HK-2 (cell line): ENCODE results near the gene KLRF1.

Experiments
- DNase-seq: peaks from one replicate; pipeline ENCODE4 v3.0.0-alpha.2; 2018; ENCODE audit not compliant: unreplicated experiment

Gene KLRF1

DNA sequence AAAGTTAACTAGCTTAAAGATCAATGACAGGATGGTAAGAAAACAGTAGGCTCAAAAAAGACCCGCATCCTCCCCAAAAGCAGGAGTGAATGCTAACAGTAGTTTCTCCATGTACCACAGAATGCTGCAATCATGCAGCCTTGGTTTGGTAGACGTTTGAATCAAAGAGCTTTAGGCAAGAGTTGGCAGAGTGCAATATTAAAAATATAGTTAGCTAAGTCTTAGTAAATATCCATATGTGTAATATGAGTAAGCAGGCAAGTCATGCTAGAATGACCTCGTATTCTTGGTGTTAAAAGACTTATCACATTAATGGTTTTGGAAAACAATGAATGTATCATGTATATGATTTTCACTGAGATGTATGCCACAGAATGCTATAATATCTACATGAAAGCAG, 18.8 kb upstream of the KLRF1 start:
- DNase-seq, result no peak

DNA sequence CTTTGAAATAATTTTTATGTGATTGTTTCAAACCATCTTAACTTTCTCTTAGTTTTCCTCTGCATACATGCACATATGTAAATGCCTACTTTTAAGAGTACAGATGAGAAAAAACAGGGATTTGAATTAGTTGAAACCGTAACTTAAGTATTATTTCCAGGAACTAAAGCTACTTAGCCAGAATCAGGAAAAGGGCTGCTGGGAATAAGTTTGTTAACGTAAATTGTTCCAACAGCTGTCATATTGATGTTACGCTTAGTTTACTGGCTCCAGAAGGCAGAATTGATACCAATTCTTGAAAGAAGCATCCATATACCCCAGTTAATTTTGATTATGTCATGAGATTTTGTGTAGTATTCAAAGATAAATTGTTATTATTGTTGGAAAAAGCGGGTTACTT, 17.9 kb upstream of the KLRF1 start:
- no peak for DNase-seq

DNA sequence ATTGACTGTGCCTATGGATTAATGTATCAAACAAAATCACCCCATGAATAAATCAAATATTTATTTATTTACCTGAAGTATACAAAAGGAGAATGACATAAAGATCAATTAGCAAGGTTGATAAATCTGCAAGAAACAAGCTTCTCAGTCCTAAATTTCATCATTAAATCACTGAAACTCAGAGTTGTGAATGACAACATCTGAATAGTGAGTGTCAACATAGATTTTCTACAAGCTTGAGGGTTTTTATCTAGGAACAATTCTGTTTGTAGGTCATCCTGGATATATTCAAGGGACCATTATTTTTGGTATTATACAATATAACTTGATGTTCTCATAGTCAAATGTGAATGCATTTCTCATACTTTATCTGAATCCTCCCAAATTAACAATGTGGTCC, 17.4 kb upstream of the KLRF1 start:
- DNase-seq, result no peak

GRCh38 chr12:9810671-9811070, 16.6 kb upstream of the KLRF1 start:
- DNase-seq, result no peak

- DNase-seq, result no peak
These were observed 15.7 kb upstream of the KLRF1 start for GRCh38 chr12:9811621-9812020.

GRCh38 chr12:9813821-9814798, 13.2 kb upstream of the KLRF1 start:
- peak; percentile 74 for DNase-seq

DNA sequence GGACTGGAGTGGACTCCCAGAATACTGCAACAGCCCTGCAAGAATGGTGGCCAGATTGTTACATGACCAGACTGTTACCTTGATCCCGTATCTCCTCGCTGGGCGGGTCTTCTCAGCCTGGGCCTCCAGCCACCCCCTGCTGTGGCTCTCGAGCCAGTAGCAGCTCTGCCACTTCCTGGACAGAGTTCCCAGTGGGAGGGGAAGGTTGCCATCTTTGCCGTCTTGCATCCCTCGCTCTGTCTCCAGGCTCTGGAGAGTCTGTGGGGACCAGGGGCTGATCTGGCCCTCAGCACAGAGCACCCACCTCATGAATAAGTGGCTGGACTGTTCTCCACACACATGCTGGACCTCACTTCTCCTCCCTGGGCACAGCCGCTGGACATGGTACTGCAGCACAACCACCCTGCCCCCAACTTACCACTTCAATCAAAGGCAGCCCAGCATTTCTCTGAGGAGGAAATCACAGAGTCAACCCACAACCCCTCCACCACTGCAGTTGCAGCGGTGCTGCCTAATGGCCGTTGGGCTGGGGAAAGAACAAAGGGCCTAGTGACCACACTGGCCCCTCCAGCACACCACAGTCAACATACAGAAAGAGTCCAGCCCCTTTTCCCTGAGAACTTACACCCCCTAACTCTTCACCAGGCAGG, 6.9 kb upstream of the KLRF1 start:
- no peak for DNase-seq

GRCh38 chr12:9829483-9829882, 2.2 kb downstream of the KLRF1 start:
- DNase-seq, result no peak

DNA sequence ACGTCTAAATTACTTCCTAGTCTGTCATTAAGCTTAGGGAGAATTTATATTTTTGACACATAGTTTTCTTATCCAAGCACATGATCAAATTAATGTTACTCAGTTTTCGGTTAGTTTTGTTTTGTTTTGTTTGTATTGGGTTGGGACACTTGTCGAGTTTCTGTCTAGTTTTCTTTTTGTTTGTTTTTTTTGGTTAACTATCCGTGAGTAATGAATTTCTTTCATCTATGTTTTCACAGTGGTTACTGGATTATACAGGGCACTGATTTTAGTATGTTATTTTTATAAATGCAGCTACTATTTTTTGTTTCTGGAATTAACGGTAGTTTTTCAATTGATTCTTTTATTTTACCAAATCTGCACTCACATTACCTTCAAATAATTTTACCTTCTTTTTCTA, 2.7 kb downstream of the KLRF1 start:
- no peak for DNase-seq

- no peak for DNase-seq
These were observed 4.4 kb downstream of the KLRF1 start for GRCh38 chr12:9831720-9832119.

DNA sequence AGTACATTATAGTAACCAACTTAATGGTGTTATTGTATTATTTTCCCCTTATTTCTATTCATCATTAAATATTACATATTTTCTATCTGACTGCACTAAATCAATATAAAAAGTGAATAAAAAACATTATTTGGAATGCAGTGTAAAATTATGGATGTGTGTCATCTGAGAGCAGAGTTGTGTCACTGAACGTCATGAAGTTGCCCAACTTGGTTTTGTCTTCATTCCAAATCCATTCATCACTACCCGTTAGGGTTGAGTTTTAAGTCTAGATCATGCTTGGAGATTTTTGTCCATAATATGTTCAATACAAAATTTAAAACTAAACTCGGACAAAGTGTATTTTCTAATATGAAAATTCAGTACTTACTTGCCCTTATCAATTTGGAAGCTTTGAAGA, 16.1 kb downstream of the KLRF1 start:
- DNase-seq, result no peak

DNA sequence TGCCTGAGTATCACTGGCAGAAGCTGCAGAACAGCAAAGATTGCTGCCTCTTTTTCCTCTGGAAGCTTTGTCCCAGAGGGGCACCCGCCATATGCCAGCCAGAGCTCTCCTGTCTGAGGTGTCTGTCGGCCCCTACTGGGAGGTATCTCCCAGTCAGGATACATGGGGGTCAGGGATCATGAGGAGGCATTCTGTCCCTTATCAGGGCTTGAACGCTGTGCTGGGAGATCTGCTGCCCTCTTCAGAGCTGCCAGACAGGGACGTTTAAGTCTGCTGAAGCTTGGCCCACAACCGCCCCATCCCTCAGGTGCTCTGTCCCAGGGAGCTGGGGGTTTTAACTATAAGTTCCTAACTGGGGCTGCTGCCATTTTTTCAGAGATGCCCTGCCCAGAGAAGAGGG, 21.6 kb downstream of the KLRF1 start:
- DNase-seq, result no peak

DNA sequence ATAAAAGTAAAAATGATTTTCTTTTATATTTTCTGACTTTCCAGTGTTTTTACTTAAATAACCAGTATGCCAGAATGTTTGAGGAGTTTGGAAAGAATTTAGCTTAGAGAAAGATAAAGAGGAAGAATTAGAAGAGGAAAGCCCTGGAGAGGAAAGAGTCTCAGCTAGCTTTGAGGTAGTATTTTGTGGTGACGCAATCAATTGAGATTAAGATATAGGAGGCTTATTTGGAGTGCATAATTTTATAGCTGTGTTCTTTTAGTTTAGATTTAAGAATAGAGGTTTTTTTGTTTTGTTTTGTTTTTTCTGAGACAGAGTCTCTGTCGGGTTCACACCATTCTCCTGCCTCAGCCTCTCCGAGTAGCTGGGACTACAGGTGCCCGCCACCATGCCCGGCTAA, 23.8 kb downstream of the KLRF1 start:
- DNase-seq, result no peak

DNA sequence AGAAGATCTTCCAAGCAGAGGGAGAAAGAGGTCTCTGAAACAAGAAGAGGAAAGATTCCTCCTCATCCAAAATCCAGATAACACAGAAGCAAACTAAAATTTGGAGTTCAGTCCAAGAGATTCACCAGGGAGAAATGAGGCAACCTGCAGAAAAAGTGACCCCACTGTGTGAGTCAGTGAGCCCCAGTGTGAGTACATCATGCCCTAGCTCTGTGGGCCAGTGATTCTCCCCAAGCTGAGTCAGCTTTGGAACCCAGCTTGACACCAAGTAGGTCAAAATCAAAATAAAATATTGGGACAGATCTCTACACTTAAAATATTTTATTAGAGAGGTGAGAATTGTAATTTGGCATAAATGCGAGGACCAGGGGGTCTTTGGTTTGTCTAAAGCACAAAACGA, 24.6 kb downstream of the KLRF1 start:
- no peak for DNase-seq

DNA sequence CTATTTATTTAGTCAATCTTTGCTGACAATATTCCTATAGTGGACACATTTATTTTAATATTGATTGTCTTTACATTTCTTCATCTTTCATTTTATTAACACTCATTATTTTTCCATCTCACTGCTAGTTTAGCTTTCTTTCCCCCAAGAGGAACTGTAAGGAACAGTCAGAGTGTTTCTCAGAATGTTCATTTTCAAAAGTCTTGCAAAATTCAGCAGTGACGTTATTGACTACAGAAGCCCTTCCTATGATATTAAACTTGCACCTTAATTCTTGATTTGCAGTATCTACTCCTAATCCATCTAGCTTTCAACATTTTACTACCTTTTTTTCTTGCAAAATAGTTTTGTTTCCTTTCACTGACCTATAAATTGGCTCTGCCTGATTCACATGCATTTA, 28.9 kb downstream of the KLRF1 start:
- no peak for DNase-seq

DNA sequence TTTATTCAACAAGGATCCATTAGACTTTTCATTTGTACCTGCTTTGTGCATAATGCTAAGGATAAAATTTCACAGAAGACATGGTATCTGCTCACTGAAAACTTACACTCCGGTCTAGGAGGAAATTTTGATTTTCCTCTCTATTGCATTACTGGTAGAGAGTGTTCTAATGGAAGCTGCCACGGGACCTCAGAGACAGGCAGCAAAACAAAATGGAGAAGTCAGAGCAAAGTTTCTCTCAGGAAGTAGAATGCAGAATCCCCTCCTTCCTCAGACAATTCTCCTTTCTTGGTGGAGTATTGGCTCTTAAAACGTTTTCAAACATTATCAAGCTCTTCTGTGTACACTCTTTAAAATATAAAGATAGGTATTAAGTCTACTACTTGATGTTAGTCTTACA, 29.6 kb downstream of the KLRF1 start:
- DNase-seq, result no peak

- no peak for DNase-seq
These were observed 30.9 kb downstream of the KLRF1 start for GRCh38 chr12:9858135-9858534.

- DNase-seq, result no peak
These were observed 37.8 kb downstream of the KLRF1 start for GRCh38 chr12:9864913-9865675.

- no peak for DNase-seq
These were observed 39.6 kb downstream of the KLRF1 start for GRCh38 chr12:9866860-9867269.

GRCh38 chr12:9867531-9867930, 40.2 kb downstream of the KLRF1 start:
- DNase-seq, result no peak

DNA sequence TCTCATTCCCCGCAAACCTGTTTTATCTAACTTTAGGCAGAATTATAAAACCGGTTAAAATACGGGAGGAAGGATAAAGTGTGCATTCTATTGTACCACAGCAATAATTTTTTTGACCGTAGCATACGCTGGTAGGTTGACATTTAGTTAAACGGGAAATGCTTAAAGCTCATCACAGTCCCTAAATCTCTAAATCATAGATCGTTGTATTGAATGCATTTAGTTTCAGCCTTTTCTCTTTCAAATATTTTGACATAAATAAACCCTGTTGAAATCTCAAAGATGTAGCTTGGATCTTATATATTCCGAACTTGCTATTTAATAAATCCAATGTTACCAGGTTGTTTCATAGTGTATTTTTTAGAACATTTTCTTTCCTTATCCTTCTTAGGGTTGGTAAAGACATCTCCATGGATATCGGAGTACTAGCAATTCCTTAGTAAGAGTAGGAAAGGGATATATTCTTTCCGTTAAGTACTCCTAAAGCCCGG, 41.1 kb downstream of the KLRF1 start:
- DNase-seq, result no peak

- no peak for DNase-seq
These were observed 41.6 kb downstream of the KLRF1 start for GRCh38 chr12:9868951-9869306.
